Measurements from ENCODE around the gene ERVMER34-1.
A peak's percentile ranks its signal among the peaks of the same experiment; 100 is the strongest.

Gene ERVMER34-1

DNA sequence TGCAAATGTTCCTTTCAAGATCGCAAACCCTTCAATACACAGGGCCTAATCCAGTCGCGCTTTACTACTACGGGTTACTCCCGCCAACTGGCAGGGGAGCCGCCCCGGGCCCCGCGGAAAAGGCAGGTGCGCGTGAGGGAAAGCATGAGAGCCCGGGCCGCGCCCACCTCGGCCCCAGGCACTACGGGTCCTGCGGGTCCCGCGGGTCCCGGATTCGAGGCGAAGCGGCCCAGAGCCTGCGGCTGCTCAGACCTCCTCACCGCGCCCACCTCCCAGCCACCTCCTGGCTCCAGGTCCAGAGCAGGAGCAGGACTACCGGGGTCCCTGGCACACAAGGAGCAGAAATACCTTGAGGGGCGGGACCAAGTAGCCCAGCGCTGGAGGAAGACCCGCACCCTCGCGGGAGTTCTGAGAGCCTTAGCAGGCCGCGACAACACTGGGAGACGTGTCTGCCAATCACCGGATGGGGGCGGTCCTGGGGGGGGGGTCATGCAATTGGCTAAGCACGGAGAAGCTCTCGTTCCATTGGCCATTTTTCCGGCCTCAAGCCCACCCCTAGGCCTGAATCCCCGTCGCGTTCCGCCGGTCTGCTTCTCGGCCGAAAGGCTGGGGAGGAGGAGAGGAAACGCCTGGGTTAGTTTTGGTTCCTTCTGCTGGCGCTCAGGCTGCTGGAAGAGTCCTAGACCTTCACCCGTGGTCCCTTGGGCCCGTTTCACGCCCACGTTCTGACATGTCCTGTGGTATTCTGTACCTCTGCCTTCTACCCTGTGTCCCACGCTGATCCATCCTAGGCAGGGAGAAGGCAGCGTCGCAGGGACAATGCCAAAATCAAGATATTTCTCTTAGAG, 29.0 kb downstream of the ERVMER34-1 start:
- DNase-seq (ENCODE audit: low read depth): peak; percentile 97
- H3K4me3 ChIP-seq (ENCODE audit: low read length): peak overlapping the region; percentile 84
- TF ChIP-seq, protein P1, sequence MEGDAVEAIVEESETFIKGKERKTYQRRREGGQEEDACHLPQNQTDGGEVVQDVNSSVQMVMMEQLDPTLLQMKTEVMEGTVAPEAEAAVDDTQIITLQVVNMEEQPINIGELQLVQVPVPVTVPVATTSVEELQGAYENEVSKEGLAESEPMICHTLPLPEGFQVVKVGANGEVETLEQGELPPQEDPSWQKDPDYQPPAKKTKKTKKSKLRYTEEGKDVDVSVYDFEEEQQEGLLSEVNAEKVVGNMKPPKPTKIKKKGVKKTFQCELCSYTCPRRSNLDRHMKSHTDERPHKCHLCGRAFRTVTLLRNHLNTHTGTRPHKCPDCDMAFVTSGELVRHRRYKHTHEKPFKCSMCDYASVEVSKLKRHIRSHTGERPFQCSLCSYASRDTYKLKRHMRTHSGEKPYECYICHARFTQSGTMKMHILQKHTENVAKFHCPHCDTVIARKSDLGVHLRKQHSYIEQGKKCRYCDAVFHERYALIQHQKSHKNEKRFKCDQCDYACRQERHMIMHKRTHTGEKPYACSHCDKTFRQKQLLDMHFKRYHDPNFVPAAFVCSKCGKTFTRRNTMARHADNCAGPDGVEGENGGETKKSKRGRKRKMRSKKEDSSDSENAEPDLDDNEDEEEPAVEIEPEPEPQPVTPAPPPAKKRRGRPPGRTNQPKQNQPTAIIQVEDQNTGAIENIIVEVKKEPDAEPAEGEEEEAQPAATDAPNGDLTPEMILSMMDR (conservative IDR thresholded peaks at IDR 0.05; ENCODE audit: low read length): no peak

DNA sequence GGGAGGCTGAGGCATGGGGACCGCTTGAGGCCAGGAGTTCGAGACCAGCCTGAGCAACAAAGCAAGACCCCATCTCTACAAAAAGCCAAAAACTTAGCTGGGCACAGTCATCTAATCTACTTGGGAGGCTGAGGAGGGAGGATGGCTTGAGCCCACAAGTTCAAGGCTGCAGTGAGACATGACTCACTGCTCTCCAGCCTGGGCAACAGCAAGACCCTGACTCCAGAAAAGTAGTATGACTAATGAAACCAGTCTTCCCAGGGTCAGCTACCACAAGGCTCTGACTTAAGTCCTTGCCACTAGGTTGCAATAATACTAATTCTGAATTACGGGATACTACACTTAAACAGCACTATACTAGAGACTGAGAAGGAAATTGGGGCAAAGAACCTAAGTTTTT, 33.1 kb downstream of the ERVMER34-1 start:
- TF ChIP-seq, protein P1 (conservative IDR thresholded peaks at IDR 0.05; ENCODE audit: low read length): no peak
- H3K4me3 ChIP-seq (ENCODE audit: low read length): no peak overlapping the region
- no peak for DNase-seq (ENCODE audit: low read depth)

DNA sequence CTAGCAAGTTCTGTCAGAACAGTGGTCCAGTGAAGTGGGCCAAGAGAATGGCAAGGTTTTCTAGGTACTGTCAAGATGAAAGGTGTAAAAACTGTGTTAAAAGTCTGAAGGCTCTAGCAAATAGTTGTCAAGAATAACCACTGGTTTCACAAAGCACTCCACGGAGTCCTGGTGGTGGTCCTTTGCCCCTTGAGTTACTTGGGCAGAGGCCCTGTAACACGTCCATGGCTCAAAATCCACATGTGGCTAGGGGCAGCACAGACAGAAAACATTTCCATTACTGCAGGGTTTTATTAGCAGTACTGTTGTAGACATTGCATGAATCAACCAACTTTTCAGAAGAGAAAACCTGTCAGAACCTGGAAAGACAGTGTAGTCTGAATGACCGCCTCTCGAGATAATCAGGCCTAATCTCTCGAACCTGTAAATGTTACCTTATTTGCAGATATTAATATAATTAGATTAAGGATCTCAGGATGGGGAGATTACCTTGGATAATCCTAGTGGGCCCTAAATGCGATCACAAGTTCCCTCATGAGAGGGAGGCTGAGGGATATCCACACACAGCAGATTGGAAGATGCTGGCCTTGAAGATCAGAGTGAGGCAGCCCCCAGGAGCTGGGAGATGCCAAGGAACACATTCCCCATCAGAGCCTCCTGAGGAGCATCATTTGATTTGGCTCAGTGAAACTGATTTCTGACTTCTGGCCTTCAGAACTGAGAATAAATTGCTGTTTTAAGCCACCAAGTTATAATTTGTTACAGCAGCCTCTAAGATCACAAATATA, 34.7 kb downstream of the ERVMER34-1 start:
- TF ChIP-seq, protein P1 (conservative IDR thresholded peaks at IDR 0.05; ENCODE audit: low read length): no peak
- no peak for DNase-seq (ENCODE audit: low read depth)
- H3K4me3 ChIP-seq (ENCODE audit: low read length): no peak overlapping the region

DNA sequence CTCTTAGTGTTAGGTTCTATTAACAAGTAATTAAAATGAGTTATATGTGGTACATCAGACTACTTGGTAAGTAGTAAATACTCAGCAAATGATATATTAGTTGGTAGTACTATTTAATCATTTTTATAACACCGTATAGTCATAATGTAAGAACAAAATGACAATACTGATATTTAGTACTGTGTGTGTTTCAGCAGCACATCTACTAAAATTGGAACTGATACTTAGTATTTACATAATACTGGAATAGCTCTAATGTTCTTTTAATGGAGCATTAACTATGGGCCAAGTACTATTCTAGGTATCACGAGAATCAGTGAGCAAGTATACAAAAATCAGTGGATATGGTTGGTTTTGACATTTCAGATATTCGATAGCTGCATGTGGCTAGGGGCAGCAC, 35.3 kb downstream of the ERVMER34-1 start:
- TF ChIP-seq, protein P1 (conservative IDR thresholded peaks at IDR 0.05; ENCODE audit: low read length): no peak
- no peak overlapping the region for H3K4me3 ChIP-seq (ENCODE audit: low read length)
- no peak for DNase-seq (ENCODE audit: low read depth)

DNA sequence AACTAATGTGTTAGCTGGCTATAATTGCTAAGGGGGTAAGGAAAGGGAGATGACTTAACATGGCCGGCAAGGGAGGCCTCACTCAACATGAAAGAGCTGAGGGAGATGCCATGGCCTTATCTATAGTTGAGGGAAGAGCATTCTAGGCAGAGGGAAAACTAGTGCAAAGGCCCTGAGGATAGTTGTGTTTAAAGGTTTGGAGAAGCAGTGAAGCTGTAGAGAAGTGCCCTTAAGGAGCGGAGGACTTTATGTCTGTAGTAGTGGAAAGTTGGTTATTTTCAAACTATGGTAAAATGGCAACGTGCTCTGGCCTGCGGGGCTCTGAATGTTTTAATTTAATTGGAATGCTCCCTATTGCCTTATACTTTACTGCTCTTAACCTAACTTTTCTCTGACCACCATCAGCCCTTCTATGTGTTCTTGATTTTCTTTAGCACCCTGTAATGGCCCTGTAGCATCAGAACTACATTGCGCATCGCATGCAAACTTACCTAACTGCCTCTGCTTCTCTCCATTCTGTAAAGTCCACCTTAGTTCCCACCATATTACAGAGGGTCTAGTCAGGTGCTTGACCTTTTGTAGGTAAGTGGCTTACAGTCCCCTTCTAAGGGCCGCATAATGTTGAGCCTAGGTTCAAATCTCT, 35.8 kb downstream of the ERVMER34-1 start:
- TF ChIP-seq, protein P1 (conservative IDR thresholded peaks at IDR 0.05; ENCODE audit: low read length): no peak

DNA sequence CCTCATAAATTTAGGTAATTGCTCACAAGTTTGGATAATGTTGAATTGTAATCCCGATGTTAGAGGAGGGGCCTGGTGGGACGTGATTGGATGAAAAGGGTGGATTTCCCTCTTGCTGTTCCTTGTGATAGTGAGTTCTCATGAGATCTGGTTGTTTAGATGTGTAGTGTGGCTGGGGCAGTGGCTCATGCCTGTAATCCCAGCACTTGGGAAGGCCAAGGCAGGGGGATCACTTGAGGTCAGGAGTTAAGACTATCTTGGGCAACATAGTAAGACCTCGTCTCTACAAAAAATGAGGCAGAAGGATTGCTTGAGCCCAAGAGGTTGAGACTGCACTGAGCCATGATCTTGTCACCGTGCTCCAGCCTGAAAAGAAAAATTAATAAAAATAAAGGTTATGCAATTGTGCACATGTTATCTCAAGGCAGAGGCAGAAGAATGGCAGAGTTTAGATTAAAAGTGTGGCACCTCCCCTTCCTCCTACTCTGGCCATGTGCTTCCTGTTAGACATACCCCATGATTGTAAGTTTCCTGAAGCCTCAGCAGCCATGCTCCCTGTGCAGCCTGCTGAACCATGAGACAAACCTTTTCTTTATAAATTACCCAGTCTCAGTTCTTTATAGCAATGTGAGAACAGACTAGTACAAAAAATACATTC, 36.5 kb downstream of the ERVMER34-1 start:
- no peak overlapping the region for H3K4me3 ChIP-seq (ENCODE audit: low read length)
- no peak for DNase-seq (ENCODE audit: low read depth)
- TF ChIP-seq, protein P1 (conservative IDR thresholded peaks at IDR 0.05; ENCODE audit: low read length): no peak

More for the DNA sequence above, 35.8 kb downstream of the ERVMER34-1 start:
- no peak overlapping the region for H3K4me3 ChIP-seq (ENCODE audit: low read length)
- DNase-seq (ENCODE audit: low read depth): no peak

Data from AG10803 (cell line).